Calu3 (cell line): ENCODE measurements around the gene LUC7L2. TPM values are rescaled to one million over a fixed set of nuclear protein-coding genes. Genes with fewer than 3 reads are reported as not detected.

Experiments
- BruUV-seq: library from RNA; stranded (reverse); fragments of 400-500 nt; replicated peaks from 2 replicates; lab custom pipeline; 2021; lab: Mats Ljungman, UMichigan
- CTCF ChIA-PET: fragments of 300-600 bp; sonication (Branson Sonifier 250); formaldehyde crosslinking; loops from one replicate; lab custom pipeline; 2022; ENCODE audit warnings: antibody characterized with exemption; lab: Charles Lee
- DNase-seq: peaks from one replicate; pipeline ENCODE4 v3.0.0; 2022
- H3K27ac Mint-ChIP-seq: one replicate; pipeline ENCODE4 v1.8.0; 2022; ENCODE audit warnings: mixed read lengths; ENCODE audit not compliant: unreplicated experiment
- H3K27me3 Mint-ChIP-seq: one replicate; pipeline ENCODE4 v1.8.0; 2022; ENCODE audit warnings: mixed read lengths; ENCODE audit not compliant: unreplicated experiment
- H3K36me3 Mint-ChIP-seq: one replicate; pipeline ENCODE4 v1.8.0; 2022; ENCODE audit warnings: mild to moderate bottlenecking, moderate library complexity, mixed read lengths; ENCODE audit not compliant: insufficient read depth, unreplicated experiment
- H3K4me1 Mint-ChIP-seq: one replicate; pipeline ENCODE4 v1.8.0; 2022; ENCODE audit warnings: mild to moderate bottlenecking, low read depth, mixed read lengths; ENCODE audit not compliant: unreplicated experiment
- H3K4me3 Mint-ChIP-seq: one replicate; pipeline ENCODE4 v1.8.0; 2022; ENCODE audit warnings: mild to moderate bottlenecking, low read depth, moderate library complexity, mixed read lengths; ENCODE audit not compliant: unreplicated experiment
- H3K9me3 Mint-ChIP-seq: one replicate; pipeline ENCODE4 v1.8.0; 2022; ENCODE audit warnings: low read depth, mixed read lengths; ENCODE audit not compliant: unreplicated experiment
- CTCF ChIP-seq: fragments of 200-600 bp; IDR thresholded peaks from one replicate; pipeline ENCODE4 v1.8.0; 2022; ENCODE audit warnings: antibody characterized with exemption; ENCODE audit not compliant: unreplicated experiment
- intact Hi-C: fragments of 100-400 bp; cut with micrococcal nuclease; formaldehyde crosslinking; loops from one replicate; pipeline ENCODE4 v1.10.0; 2022; ENCODE audit not compliant: unreplicated experiment
- total RNA-seq: library from RNA; stranded (reverse); gene quantifications from 2 replicates; pipeline ENCODE4 v1.2.3, GENCODE V29; 2022

LUC7L2 gene
- total RNA-seq, 1 experiment from 2014 or later: 88.8 TPM

- CTCF ChIA-PET: no interaction called here
- H3K27me3 Mint-ChIP-seq: no peaks in the 10 kb centered on the region
- BruUV-seq: no TSS peak
- H3K27ac Mint-ChIP-seq: no peak overlapping the region
- peak overlapping the region; percentile 29 for H3K4me3 Mint-ChIP-seq
- TF ChIP-seq CTCF: no peak
- intact Hi-C loops: no loop called here
- peaks cover 49% of the 10 kb centered on the region for H3K36me3 Mint-ChIP-seq
- DNase-seq: no peak
- H3K9me3 Mint-ChIP-seq: no peaks in the 10 kb centered on the region
- H3K4me1 Mint-ChIP-seq: peaks cover 22% of the 10 kb centered on the region
Observed at GRCh38 chr7:139362302-139362701, 2.6 kb downstream of the LUC7L2 start.

- intact Hi-C loops: no loop called here
- Mint-ChIP-seq H3K27me3 (no peaks in the 10 kb centered on the region), H3K4me1 (peaks cover 22% of the 10 kb centered on the region), H3K27ac (no peak overlapping the region), H3K36me3 (peaks cover 48% of the 10 kb centered on the region), H3K4me3 (peak overlapping the region; percentile 29), H3K9me3 (no peaks in the 10 kb centered on the region)
- TF ChIP-seq CTCF: no peak
- BruUV-seq: no TSS peak
- CTCF ChIA-PET: no interaction called here
- DNase-seq: no peak
Observed at GRCh38 chr7:139362981-139363380, 3.3 kb downstream of the LUC7L2 start.

- Mint-ChIP-seq H3K36me3 (peaks cover 41% of the 10 kb centered on the region), H3K4me3 (no peak overlapping the region), H3K27me3 (no peaks in the 10 kb centered on the region), H3K27ac (peak overlapping the region; percentile 11), H3K9me3 (no peaks in the 10 kb centered on the region), H3K4me1 (peaks cover 35% of the 10 kb centered on the region)
- no peak for DNase-seq
- BruUV-seq: no TSS peak
- CTCF ChIA-PET: no interaction called here
- intact Hi-C loops: no loop called here
- TF ChIP-seq CTCF: no peak
Observed at GRCh38 chr7:139365336-139365735, 5.6 kb downstream of the LUC7L2 start.

- no TSS peak for BruUV-seq
- TF ChIP-seq CTCF: no peak
- H3K4me1 Mint-ChIP-seq: peaks cover 43% of the 10 kb centered on the region
- DNase-seq: no peak
- CTCF ChIA-PET: no interaction called here
- H3K4me3 Mint-ChIP-seq: no peak overlapping the region
- no peaks in the 10 kb centered on the region for H3K9me3 Mint-ChIP-seq
- H3K27me3 Mint-ChIP-seq: no peaks in the 10 kb centered on the region
- H3K27ac Mint-ChIP-seq: no peak overlapping the region
- intact Hi-C loops: no loop called here
- peaks cover 30% of the 10 kb centered on the region for H3K36me3 Mint-ChIP-seq
Observed at GRCh38 chr7:139366400-139366799, 6.7 kb downstream of the LUC7L2 start.
